Calu3 (cell line): ENCODE results near the gene LRMDA. TPM values are rescaled to one million over a fixed set of nuclear protein-coding genes. Genes with fewer than 3 reads are reported as not detected.

Source experiments
- BruUV-seq: library from RNA; stranded (reverse); fragments of 400-500 nt; replicated peaks from 2 replicates; lab custom pipeline; 2021; lab: Mats Ljungman, UMichigan
- CTCF ChIA-PET: fragments of 300-600 bp; sonication (Branson Sonifier 250); formaldehyde crosslinking; loops from one replicate; lab custom pipeline; 2022; ENCODE audit warnings: antibody characterized with exemption; lab: Charles Lee
- DNase-seq: peaks from one replicate; pipeline ENCODE4 v3.0.0; 2022
- H3K27ac Mint-ChIP-seq: one replicate; pipeline ENCODE4 v1.8.0; 2022; ENCODE audit warnings: mixed read lengths; ENCODE audit not compliant: unreplicated experiment
- H3K27me3 Mint-ChIP-seq: one replicate; pipeline ENCODE4 v1.8.0; 2022; ENCODE audit warnings: mixed read lengths; ENCODE audit not compliant: unreplicated experiment
- H3K36me3 Mint-ChIP-seq: one replicate; pipeline ENCODE4 v1.8.0; 2022; ENCODE audit warnings: mild to moderate bottlenecking, moderate library complexity, mixed read lengths; ENCODE audit not compliant: insufficient read depth, unreplicated experiment
- H3K4me1 Mint-ChIP-seq: one replicate; pipeline ENCODE4 v1.8.0; 2022; ENCODE audit warnings: mild to moderate bottlenecking, low read depth, mixed read lengths; ENCODE audit not compliant: unreplicated experiment
- H3K4me3 Mint-ChIP-seq: one replicate; pipeline ENCODE4 v1.8.0; 2022; ENCODE audit warnings: mild to moderate bottlenecking, low read depth, moderate library complexity, mixed read lengths; ENCODE audit not compliant: unreplicated experiment
- H3K9me3 Mint-ChIP-seq: one replicate; pipeline ENCODE4 v1.8.0; 2022; ENCODE audit warnings: low read depth, mixed read lengths; ENCODE audit not compliant: unreplicated experiment
- intact Hi-C: fragments of 100-400 bp; cut with micrococcal nuclease; formaldehyde crosslinking; loops from one replicate; pipeline ENCODE4 v1.10.0; 2022; ENCODE audit not compliant: unreplicated experiment
- total RNA-seq: library from RNA; stranded (reverse); gene quantifications from 2 replicates; pipeline ENCODE4 v1.2.3, GENCODE V29; 2022
- TF ChIP-seq, protein P1 (sequence below): fragments of 200-600 bp; IDR thresholded peaks from one replicate; pipeline ENCODE4 v1.8.0; 2022; ENCODE audit warnings: antibody characterized with exemption; ENCODE audit not compliant: unreplicated experiment

LRMDA gene
- total RNA-seq, 1 experiment from 2014 or later, result 7.6 TPM

GRCh38 chr10:75538765-75539164, 107.3 kb downstream of the LRMDA start:
- BruUV-seq, result no TSS peak
- Mint-ChIP-seq H3K9me3 (no peaks in the 10 kb centered on the region), H3K36me3 (no peaks in the 10 kb centered on the region), H3K27ac (no peak overlapping the region), H3K4me3 (no peak overlapping the region), H3K4me1 (no peaks in the 10 kb centered on the region), H3K27me3 (peaks cover 32% of the 10 kb centered on the region)
- CTCF ChIA-PET, result no interaction called here
- no peak for DNase-seq
- intact Hi-C loops, result no loop called here
- TF ChIP-seq, protein P1, sequence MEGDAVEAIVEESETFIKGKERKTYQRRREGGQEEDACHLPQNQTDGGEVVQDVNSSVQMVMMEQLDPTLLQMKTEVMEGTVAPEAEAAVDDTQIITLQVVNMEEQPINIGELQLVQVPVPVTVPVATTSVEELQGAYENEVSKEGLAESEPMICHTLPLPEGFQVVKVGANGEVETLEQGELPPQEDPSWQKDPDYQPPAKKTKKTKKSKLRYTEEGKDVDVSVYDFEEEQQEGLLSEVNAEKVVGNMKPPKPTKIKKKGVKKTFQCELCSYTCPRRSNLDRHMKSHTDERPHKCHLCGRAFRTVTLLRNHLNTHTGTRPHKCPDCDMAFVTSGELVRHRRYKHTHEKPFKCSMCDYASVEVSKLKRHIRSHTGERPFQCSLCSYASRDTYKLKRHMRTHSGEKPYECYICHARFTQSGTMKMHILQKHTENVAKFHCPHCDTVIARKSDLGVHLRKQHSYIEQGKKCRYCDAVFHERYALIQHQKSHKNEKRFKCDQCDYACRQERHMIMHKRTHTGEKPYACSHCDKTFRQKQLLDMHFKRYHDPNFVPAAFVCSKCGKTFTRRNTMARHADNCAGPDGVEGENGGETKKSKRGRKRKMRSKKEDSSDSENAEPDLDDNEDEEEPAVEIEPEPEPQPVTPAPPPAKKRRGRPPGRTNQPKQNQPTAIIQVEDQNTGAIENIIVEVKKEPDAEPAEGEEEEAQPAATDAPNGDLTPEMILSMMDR, result no peak

DNA sequence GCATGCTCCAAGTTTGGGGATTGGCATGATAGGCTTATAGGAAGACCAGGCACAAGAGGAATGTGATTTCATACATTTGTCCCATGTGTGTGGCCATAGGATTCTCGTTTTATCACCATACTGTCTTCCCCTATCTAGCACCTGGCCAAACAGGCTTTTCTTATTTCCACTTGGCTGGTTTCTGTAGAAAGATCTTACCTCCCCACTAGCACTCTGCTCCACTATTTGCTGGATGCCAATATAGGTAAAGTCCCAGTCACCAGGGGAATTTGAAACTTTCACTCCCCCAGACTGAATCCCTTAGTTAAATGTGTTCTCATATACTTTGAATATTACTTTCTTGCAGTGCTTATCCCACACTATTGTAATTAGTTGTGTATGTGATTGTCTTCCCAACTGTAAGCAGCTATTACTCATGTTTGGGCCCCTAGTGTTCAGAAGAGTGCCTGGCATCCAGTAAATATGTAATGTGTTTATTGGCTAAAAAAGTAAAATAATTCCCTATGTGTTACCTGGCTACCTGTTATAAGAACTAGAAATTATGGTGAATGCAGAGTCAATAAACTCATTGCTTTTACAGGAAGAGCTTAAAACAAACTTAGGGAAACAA, 109.0 kb downstream of the LRMDA start:
- intact Hi-C loops, result no loop called here
- DNase-seq, result no peak
- H3K27me3 Mint-ChIP-seq, result peaks cover 27% of the 10 kb centered on the region
- H3K4me3 Mint-ChIP-seq, result no peak overlapping the region
- TF ChIP-seq, protein P1, result no peak
- H3K36me3 Mint-ChIP-seq, result no peaks in the 10 kb centered on the region
- H3K27ac Mint-ChIP-seq, result no peak overlapping the region
- BruUV-seq, result no TSS peak
- CTCF ChIA-PET, result no interaction called here
- no peaks in the 10 kb centered on the region for H3K9me3 Mint-ChIP-seq
- H3K4me1 Mint-ChIP-seq, result no peaks in the 10 kb centered on the region

GRCh38 chr10:75540981-75541380, 109.6 kb downstream of the LRMDA start:
- Mint-ChIP-seq H3K4me3 (no peak overlapping the region), H3K36me3 (no peaks in the 10 kb centered on the region), H3K27ac (no peak overlapping the region), H3K9me3 (no peaks in the 10 kb centered on the region), H3K4me1 (no peaks in the 10 kb centered on the region), H3K27me3 (peaks cover 27% of the 10 kb centered on the region)
- BruUV-seq, result no TSS peak
- TF ChIP-seq, protein P1, result no peak
- intact Hi-C loops, result no loop called here
- no peak for DNase-seq
- CTCF ChIA-PET, result no interaction called here

GRCh38 chr10:75541411-75541810, 110.0 kb downstream of the LRMDA start:
- CTCF ChIA-PET, result no interaction called here
- BruUV-seq, result no TSS peak
- H3K9me3 Mint-ChIP-seq, result no peaks in the 10 kb centered on the region
- DNase-seq, result no peak
- no peak overlapping the region for H3K27ac Mint-ChIP-seq
- H3K4me3 Mint-ChIP-seq, result no peak overlapping the region
- no peaks in the 10 kb centered on the region for H3K4me1 Mint-ChIP-seq
- intact Hi-C loops, result no loop called here
- TF ChIP-seq, protein P1, result no peak
- H3K36me3 Mint-ChIP-seq, result no peaks in the 10 kb centered on the region
- H3K27me3 Mint-ChIP-seq, result peaks cover 27% of the 10 kb centered on the region
